H9 (cell line): ENCODE results near the gene ITK. TPM values are rescaled to one million over a fixed set of nuclear protein-coding genes. Genes with fewer than 3 reads are reported as not detected.

Experiments
- DNase-seq: peaks from one replicate; pipeline ENCODE4 v3.0.0-alpha.2; 2017
- H2AFZ ChIP-seq: one replicate; pipeline ENCODE4 v1.6.1; 2013; ENCODE audit warnings: mild to moderate bottlenecking, low read length, control low read depth, moderate library complexity
- H2AK5ac ChIP-seq: 2 replicates; pipeline ENCODE4 v1.6.1; 2013; ENCODE audit warnings: low read length, control low read depth, mixed read lengths; ENCODE audit not compliant: insufficient read length
- H2BK120ac ChIP-seq: one replicate; pipeline ENCODE4 v1.6.1; 2013; ENCODE audit warnings: low read depth, mild to moderate bottlenecking, low read length, control low read depth, inconsistent platforms; ENCODE audit not compliant: poor library complexity, severe bottlenecking
- H2BK12ac ChIP-seq: 2 replicates; pipeline ENCODE4 v1.6.1; 2013; ENCODE audit warnings: low read length, control low read depth, mixed read lengths, low read depth; ENCODE audit not compliant: insufficient read length
- H2BK15ac ChIP-seq: 2 replicates; pipeline ENCODE4 v1.6.1; 2013; ENCODE audit warnings: low read depth, low read length, control low read depth
- H2BK20ac ChIP-seq: one replicate; pipeline ENCODE4 v1.6.1; 2013; ENCODE audit warnings: low read depth, mild to moderate bottlenecking, low read length, control low read depth, inconsistent platforms; ENCODE audit not compliant: poor library complexity, severe bottlenecking
- H2BK5ac ChIP-seq: 2 replicates; pipeline ENCODE4 v1.6.1; 2013; ENCODE audit warnings: low read length, control low read depth, mixed read lengths; ENCODE audit not compliant: insufficient read length
- H3K14ac ChIP-seq: 2 replicates; pipeline ENCODE4 v1.6.1; 2013; ENCODE audit warnings: low read length, control low read depth; ENCODE audit not compliant: insufficient read depth
- H3K18ac ChIP-seq: 2 replicates; pipeline ENCODE4 v1.6.1; 2013; ENCODE audit warnings: low read depth, mild to moderate bottlenecking, mixed read lengths, low read length, control low read depth; ENCODE audit not compliant: insufficient read length
- H3K23ac ChIP-seq: 2 replicates; pipeline ENCODE4 v1.6.1; 2013; ENCODE audit warnings: low read length, control low read depth, mixed read lengths, low read depth; ENCODE audit not compliant: insufficient read length
- H3K23me2 ChIP-seq: 2 replicates; pipeline ENCODE4 v1.6.1; 2013; ENCODE audit warnings: low read depth, mild to moderate bottlenecking, mixed read lengths, low read length, control low read depth; ENCODE audit not compliant: insufficient read length, poor library complexity, severe bottlenecking
- H3K27ac ChIP-seq: 2 replicates; pipeline ENCODE4 v1.5.1; 2013; ENCODE audit warnings: low read length, control low read depth, mixed read lengths, low read depth; ENCODE audit not compliant: insufficient read length
- H3K27me3 ChIP-seq: 2 replicates; pipeline ENCODE4 v1.6.1; 2013; ENCODE audit warnings: low read length, control low read depth, inconsistent platforms; ENCODE audit not compliant: insufficient read depth
- H3K4ac ChIP-seq: 2 replicates; pipeline ENCODE4 v1.6.1; 2013; ENCODE audit warnings: low read depth, mild to moderate bottlenecking, control low read depth, inconsistent platforms, low read length, moderate library complexity
- H3K4me1 ChIP-seq: 2 replicates; pipeline ENCODE4 v1.6.1; 2013; ENCODE audit warnings: low read length, control low read depth, inconsistent platforms; ENCODE audit not compliant: insufficient read depth
- H3K4me2 ChIP-seq: 2 replicates; pipeline ENCODE4 v1.6.1; 2013; ENCODE audit warnings: low read length, control low read depth, mixed read lengths; ENCODE audit not compliant: insufficient read length, insufficient read depth
- H3K56ac ChIP-seq: 2 replicates; pipeline ENCODE4 v1.6.1; 2013; ENCODE audit warnings: low read depth, mild to moderate bottlenecking, mixed read lengths, low read length, control low read depth; ENCODE audit not compliant: insufficient read length
- H3K79me1 ChIP-seq: 2 replicates; pipeline ENCODE4 v1.6.1; 2013; ENCODE audit warnings: low read depth, mild to moderate bottlenecking, moderate library complexity, low read length, control low read depth, inconsistent platforms; ENCODE audit not compliant: insufficient read depth, poor library complexity, severe bottlenecking
- H3K79me2 ChIP-seq: 2 replicates; pipeline ENCODE4 v1.6.1; 2013; ENCODE audit warnings: low read length, control low read depth, inconsistent platforms; ENCODE audit not compliant: insufficient read depth
- H3K9ac ChIP-seq: 2 replicates; pipeline ENCODE4 v1.6.1; 2013; ENCODE audit warnings: low read length, control low read depth, mixed read lengths; ENCODE audit not compliant: insufficient read length; ENCODE audit errors: extremely low read depth
- H3K9me3 ChIP-seq: one replicate; pipeline ENCODE4 v1.6.1; 2013; ENCODE audit warnings: low read depth, low read length, inconsistent platforms; ENCODE audit not compliant: control insufficient read depth
- H3T11ph ChIP-seq: one replicate; pipeline ENCODE4 v1.6.1; 2013; ENCODE audit warnings: mild to moderate bottlenecking, low read length, control low read depth, inconsistent platforms
- H4K20me1 ChIP-seq: one replicate; pipeline ENCODE4 v1.6.1; 2013; ENCODE audit not compliant: control insufficient read depth, insufficient read length, insufficient read depth
- H4K5ac ChIP-seq: 2 replicates; pipeline ENCODE4 v1.6.1; 2013; ENCODE audit warnings: low read depth, mild to moderate bottlenecking, mixed read lengths, low read length, control low read depth; ENCODE audit not compliant: insufficient read length
- H4K8ac ChIP-seq: replicated peaks from 2 replicates; pipeline ENCODE4 v1.6.1; 2013; ENCODE audit warnings: low read length, control low read depth, mixed read lengths, low read depth; ENCODE audit not compliant: insufficient read length
- H4K91ac ChIP-seq: 2 replicates; pipeline ENCODE4 v1.6.1; 2013; ENCODE audit warnings: low read depth, mild to moderate bottlenecking, moderate library complexity, mixed read lengths, low read length, control low read depth; ENCODE audit not compliant: insufficient read length
- H3K27ac Mint-ChIP-seq, 3 experiments: 2 replicates in 2 of 3; 3 replicates in 1 of 3; pipeline ENCODE4 v1.8.0; 2020 to 2021; ENCODE audit warnings: mixed read lengths in 3 of 3, mild to moderate bottlenecking in 1 of 3, moderate library complexity in 1 of 3
- H3K27me3 Mint-ChIP-seq: 2 replicates; pipeline ENCODE4 v1.8.0; 2021; ENCODE audit warnings: low read depth, mild to moderate bottlenecking, moderate library complexity, mixed read lengths
- H3K36me3 Mint-ChIP-seq, 3 experiments: 2 replicates in 2 of 3; 3 replicates in 1 of 3; pipeline ENCODE4 v1.8.0; 2020 to 2021; ENCODE audit warnings: low read depth in 3 of 3, mixed read lengths in 3 of 3; ENCODE audit not compliant: insufficient read depth in 1 of 3
- H3K4me1 Mint-ChIP-seq, 2 experiments: 2 replicates each; pipeline ENCODE4 v1.8.0; 2020; ENCODE audit warnings: mixed read lengths in 2 of 2
- H3K4me3 Mint-ChIP-seq, 2 experiments: 2 replicates in 1 of 2; 3 replicates in 1 of 2; pipeline ENCODE4 v1.8.0; 2020 to 2021; ENCODE audit warnings: mild to moderate bottlenecking in 2 of 2, mixed read lengths in 2 of 2, moderate library complexity in 1 of 2
- H3K9me3 Mint-ChIP-seq, 2 experiments: 2 replicates in 1 of 2; 3 replicates in 1 of 2; pipeline ENCODE4 v1.8.0; 2020; ENCODE audit warnings: mild to moderate bottlenecking in 2 of 2, mixed read lengths in 2 of 2, moderate library complexity in 1 of 2
- CTCF ChIP-seq: fragments of 200-600 bp; sonication (generic); conservative IDR thresholded peaks from 3 replicates; pipeline ENCODE4 v1.8.0; 2021; ENCODE audit warnings: antibody characterized with exemption, mild to moderate bottlenecking
- WGBS: extraction: QIAGEN DNeasy Blood & Tissue Kit; methylation state at CpG from one replicate; pipeline ENCODE4 v1.1.7; 2013; ENCODE audit warnings: missing lambda C conversion rate, low lambda C conversion rate, mixed read lengths; ENCODE audit not compliant: insufficient read length; ENCODE audit errors: extremely low coverage; 5-methylcytosine and 5-hydroxymethylcytosine counted together
- total RNA-seq: library from RNA; stranded (reverse); gene quantifications from 2 replicates; pipeline ENCODE4 v1.2.1, GENCODE V29; 2021

ITK gene
- total RNA-seq, 1 experiment from 2014 or later, result 0.22 TPM

DNA sequence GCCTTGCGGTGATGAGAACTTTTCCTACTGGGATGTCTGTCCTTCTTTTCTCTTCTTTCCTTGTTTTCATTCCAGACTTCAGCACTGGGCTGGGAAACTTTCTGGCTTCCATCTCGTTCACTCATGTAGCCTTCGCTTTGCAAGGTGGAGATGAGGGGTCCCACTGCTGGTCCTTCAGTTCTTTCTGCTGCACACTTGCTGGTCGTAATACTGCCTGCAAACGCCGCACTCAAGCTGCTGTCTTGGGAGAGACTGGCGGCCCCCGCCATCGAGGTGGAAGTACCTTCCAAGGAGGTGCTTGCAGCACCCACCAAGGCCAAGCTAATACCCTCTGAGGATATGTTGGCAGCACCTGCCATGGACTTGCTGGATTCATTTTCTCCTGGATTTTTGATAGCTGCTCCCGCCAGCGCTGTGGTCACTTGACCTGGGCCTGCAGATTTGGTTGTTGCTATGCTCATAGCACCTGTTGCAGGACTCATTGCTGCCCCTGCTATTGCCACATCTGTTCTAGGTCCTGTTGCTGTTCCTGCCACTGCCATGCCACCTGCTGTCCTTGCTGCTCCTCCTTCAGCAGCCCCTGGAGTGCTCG lies 17.6 kb upstream of the ITK start:
- H3K4me3 Mint-ChIP-seq, result no peak overlapping the region
- no peak for DNase-seq
- Histone ChIP-seq H3K23ac (no peak overlapping the region), H4K91ac (no peak overlapping the region), H3K4ac (no peak overlapping the region), H2BK5ac (no peak overlapping the region), H4K5ac (no peak overlapping the region), H3T11ph (no peak overlapping the region), H3K9me3 (no peaks in the 10 kb centered on the region), H3K14ac (peak overlapping the region; percentile 49; the same call in 1 of the 2 replicates), H3K9ac (no peak overlapping the region), H2BK12ac (no peak overlapping the region), H3K56ac (no peak overlapping the region), H3K18ac (no peak overlapping the region), H3K27ac (no peak overlapping the region), H2BK120ac (no peak overlapping the region), H3K27me3 (no peaks in the 10 kb centered on the region), H2AK5ac (no peak overlapping the region), H3K23me2 (no peaks in the 10 kb centered on the region), H2AFZ (no peak overlapping the region), H3K79me2 (no peaks in the 10 kb centered on the region), H4K20me1 (no peaks in the 10 kb centered on the region), H3K4me2 (no peak overlapping the region), H3K4me1 (no peaks in the 10 kb centered on the region), H3K79me1 (no peaks in the 10 kb centered on the region), H2BK15ac (no peak overlapping the region), H2BK20ac (no peak overlapping the region), H4K8ac (no peak overlapping the region)
- no peaks in the 10 kb centered on the region for H3K36me3 Mint-ChIP-seq
- no peaks in the 10 kb centered on the region for H3K9me3 Mint-ChIP-seq
- H3K27ac Mint-ChIP-seq, result no peak overlapping the region
- no peak for TF ChIP-seq CTCF
- H3K27me3 Mint-ChIP-seq, result no peaks in the 10 kb centered on the region; the same call in none of the 2 replicates
- H3K4me1 Mint-ChIP-seq, result peaks cover 5% of the 10 kb centered on the region in 2 experiments
- WGBS, result no CpG with 5 or more reads among the region's 12 CpGs
